ELR (cell line): ENCODE measurements around the gene LMO7.

Experiments used
- DNase-seq: peaks from one replicate; pipeline ENCODE4 v3.0.0-alpha.2; 2015; ENCODE audit warnings: low read depth

LMO7 gene

GRCh38 chr13:75895168-75895567, 259.0 kb downstream of the LMO7 start:
- no peak for DNase-seq

- no peak for DNase-seq
These were observed 260.1 kb downstream of the LMO7 start for GRCh38 chr13:75896271-75896670.

GRCh38 chr13:75897386-75897785, 261.3 kb downstream of the LMO7 start:
- no peak for DNase-seq

- DNase-seq, result no peak
These were observed 265.4 kb downstream of the LMO7 start for GRCh38 chr13:75901501-75901900.

GRCh38 chr13:75902166-75903104, 266.3 kb downstream of the LMO7 start:
- DNase-seq, result no peak

GRCh38 chr13:75904012-75904411, 267.9 kb downstream of the LMO7 start:
- no peak for DNase-seq

- peak; percentile 15 for DNase-seq
These were observed 270.2 kb downstream of the LMO7 start for GRCh38 chr13:75906315-75906714.

GRCh38 chr13:75907044-75907443, 270.9 kb downstream of the LMO7 start:
- no peak for DNase-seq

GRCh38 chr13:75908141-75908540, 272.0 kb downstream of the LMO7 start:
- DNase-seq, result peak; percentile 2
